Liver (tissue), 9 donors: Measurements from ENCODE around the gene CCDC89. TPM values are rescaled to one million over a fixed set of nuclear protein-coding genes. Genes with fewer than 3 reads are reported as not detected.

Experiments used
- DNase-seq: peaks from one replicate; pipeline ENCODE4 v3.0.0-alpha.2; 2017; ENCODE audit warnings: low spot score
- H3K27ac ChIP-seq, 2 donors: one replicate each; pipeline ENCODE4 v1.7.0; 2013; ENCODE audit warnings: inconsistent platforms in 2 of 2, low read length in 2 of 2, control low read depth in 1 of 2, low read depth in 1 of 2, mild to moderate bottlenecking in 1 of 2
- H3K27me3 ChIP-seq, 4 donors: one replicate each; pipeline versions ENCODE4 v1.6.1 to v1.7.0; 2013; ENCODE audit warnings: low read length in 3 of 4, inconsistent platforms in 1 of 4, mild to moderate bottlenecking in 1 of 4, moderate library complexity in 1 of 4; ENCODE audit not compliant: control insufficient read depth in 4 of 4, insufficient read depth in 4 of 4
- H3K36me3 ChIP-seq, 4 donors: one replicate each; pipeline versions ENCODE4 v1.6.1 to v1.7.0; 2013; ENCODE audit warnings: low read length in 3 of 4, mild to moderate bottlenecking in 3 of 4, low read depth in 1 of 4, moderate library complexity in 1 of 4; ENCODE audit not compliant: control insufficient read depth in 4 of 4, insufficient read depth in 3 of 4
- H3K4me1 ChIP-seq, 4 donors: one replicate each; pipeline versions ENCODE4 v1.6.1 to v1.7.0; 2013; ENCODE audit warnings: low read length in 3 of 4, mild to moderate bottlenecking in 3 of 4, moderate library complexity in 1 of 4; ENCODE audit not compliant: control insufficient read depth in 4 of 4, insufficient read depth in 4 of 4
- H3K4me3 ChIP-seq, 3 donors: one replicate each; pipeline versions ENCODE4 v1.6.1 to v1.7.0; 2013; ENCODE audit warnings: low read length in 3 of 3, control low read depth in 1 of 3, low read depth in 1 of 3, mild to moderate bottlenecking in 1 of 3
- H3K9ac ChIP-seq, 2 donors: one replicate each; pipeline ENCODE4 v1.7.0; 2013; ENCODE audit warnings: low read length in 2 of 2, mild to moderate bottlenecking in 2 of 2, moderate library complexity in 2 of 2, control low read depth in 1 of 2, low read depth in 1 of 2
- H3K9me3 ChIP-seq, 4 donors: one replicate each; pipeline versions ENCODE4 v1.6.1 to v1.7.0; 2013; ENCODE audit warnings: low read length in 3 of 4; ENCODE audit not compliant: control insufficient read depth in 4 of 4
- EGR1 ChIP-seq, 2 donors: IDR thresholded peaks; 2 replicates each; pipeline ENCODE4 v1.6.1; 2016 to 2018; ENCODE audit warnings: antibody characterized with exemption in 2 of 2, low read depth in 2 of 2
- FOXA1 ChIP-seq: IDR thresholded peaks from 2 replicates; pipeline ENCODE4 v1.6.1; 2016; ENCODE audit warnings: antibody characterized with exemption
- FOXA2 ChIP-seq: IDR thresholded peaks from 2 replicates; pipeline ENCODE4 v1.6.1; 2016; ENCODE audit warnings: antibody characterized with exemption
- GABPA ChIP-seq, 2 donors: IDR thresholded peaks in 1 of 2; conservative IDR thresholded peaks in 1 of 2; 2 replicates each; pipeline ENCODE4 v1.6.1; 2016; ENCODE audit warnings: antibody characterized with exemption in 2 of 2, mild to moderate bottlenecking in 1 of 2, moderate library complexity in 1 of 2
- HNF4A ChIP-seq, 2 donors: conservative IDR thresholded peaks; 2 replicates each; pipeline ENCODE4 v1.6.1; 2016; ENCODE audit warnings: antibody characterized with exemption in 2 of 2, mild to moderate bottlenecking in 2 of 2
- HNF4G ChIP-seq: IDR thresholded peaks from 2 replicates; pipeline ENCODE4 v1.6.1; 2016; ENCODE audit warnings: antibody characterized with exemption
- JUND ChIP-seq, 2 donors: IDR thresholded peaks; 2 replicates each; pipeline ENCODE4 v1.6.1; 2016; ENCODE audit warnings: antibody characterized with exemption in 2 of 2
- NR2F2 ChIP-seq: IDR thresholded peaks from 2 replicates; pipeline ENCODE4 v1.6.1; 2016; ENCODE audit warnings: antibody characterized with exemption
- RAD21 ChIP-seq, 2 donors: IDR thresholded peaks; 2 replicates each; pipeline ENCODE4 v1.6.1; 2016; ENCODE audit warnings: antibody characterized with exemption in 2 of 2, mild to moderate bottlenecking in 2 of 2
- RXRA ChIP-seq, 2 donors: IDR thresholded peaks; 2 replicates each; pipeline ENCODE4 v1.6.1; 2017 to 2018; ENCODE audit warnings: antibody characterized with exemption in 2 of 2, mild to moderate bottlenecking in 1 of 2
- SP1 ChIP-seq: IDR thresholded peaks from 2 replicates; pipeline ENCODE4 v1.6.1; 2018; ENCODE audit warnings: antibody characterized with exemption, mild to moderate bottlenecking
- TAF1 ChIP-seq: conservative IDR thresholded peaks from 2 replicates; pipeline ENCODE4 v1.6.1; 2016; ENCODE audit warnings: antibody characterized with exemption, mild to moderate bottlenecking
- YY1 ChIP-seq: IDR thresholded peaks from 2 replicates; pipeline ENCODE4 v1.6.1; 2016; ENCODE audit warnings: antibody characterized with exemption, mild to moderate bottlenecking
- WGBS: extraction: QIAGEN DNeasy Blood & Tissue Kit; methylation state at CpG from one replicate; pipeline ENCODE4 v1.1.7; 2013; 5-methylcytosine and 5-hydroxymethylcytosine counted together
- polyA plus RNA-seq, 2 donors: library from polyadenylated mRNA; stranded (reverse) in 1 of 2; unstranded in 1 of 2; fragments of 200-250 nt in 1 of 2; fragments of >200 nt in 1 of 2; fragmentation: Nextera tagmentation in 1 of 2; extraction: Ambion mirVana in 1 of 2; gene quantifications; one replicate each; pipeline versions ENCODE4 v1.2.1 to v1.2.3, GENCODE V29; 2013 to 2015
- total RNA-seq, 2 donors: library from RNA; depleted of rRNA; stranded (reverse); fragments of >200 nt; gene quantifications; one replicate each; pipeline ENCODE4 v1.2.3, GENCODE V29; 2014
- TF ChIP-seq, protein P1 (sequence below): fragments of 150-350 bp; IDR thresholded peaks from 2 replicates; pipeline ENCODE4 v1.5.1; 2017; ENCODE audit warnings: improper control_type of control experiment, low read depth, low read length; ENCODE audit not compliant: missing input control
- TF ChIP-seq, protein P2 (sequence below): IDR thresholded peaks from 2 replicates; pipeline ENCODE4 v1.6.1; 2016; ENCODE audit warnings: antibody characterized with exemption
- TF ChIP-seq, protein P3 (sequence below): IDR thresholded peaks from 2 replicates; pipeline ENCODE4 v1.6.1; 2016; ENCODE audit warnings: antibody characterized with exemption
- TF ChIP-seq, protein P4 (sequence below): IDR thresholded peaks from 2 replicates; pipeline ENCODE4 v1.6.1; 2016; ENCODE audit warnings: antibody characterized with exemption
- TF ChIP-seq, protein P5 (sequence below): IDR thresholded peaks from 2 replicates; pipeline ENCODE4 v1.6.1; 2016; ENCODE audit warnings: antibody characterized with exemption, mild to moderate bottlenecking
- donor health status: healthy.
- donor health status: healthy.
- donor health status: healthy.
- donor health status: healthy.
- donor health status: healthy.

CCDC89 gene
- total and polyA plus RNA-seq, 4 donors = 0.17 to 1.0 (median 0.28) TPM; not detected in 1

DNA sequence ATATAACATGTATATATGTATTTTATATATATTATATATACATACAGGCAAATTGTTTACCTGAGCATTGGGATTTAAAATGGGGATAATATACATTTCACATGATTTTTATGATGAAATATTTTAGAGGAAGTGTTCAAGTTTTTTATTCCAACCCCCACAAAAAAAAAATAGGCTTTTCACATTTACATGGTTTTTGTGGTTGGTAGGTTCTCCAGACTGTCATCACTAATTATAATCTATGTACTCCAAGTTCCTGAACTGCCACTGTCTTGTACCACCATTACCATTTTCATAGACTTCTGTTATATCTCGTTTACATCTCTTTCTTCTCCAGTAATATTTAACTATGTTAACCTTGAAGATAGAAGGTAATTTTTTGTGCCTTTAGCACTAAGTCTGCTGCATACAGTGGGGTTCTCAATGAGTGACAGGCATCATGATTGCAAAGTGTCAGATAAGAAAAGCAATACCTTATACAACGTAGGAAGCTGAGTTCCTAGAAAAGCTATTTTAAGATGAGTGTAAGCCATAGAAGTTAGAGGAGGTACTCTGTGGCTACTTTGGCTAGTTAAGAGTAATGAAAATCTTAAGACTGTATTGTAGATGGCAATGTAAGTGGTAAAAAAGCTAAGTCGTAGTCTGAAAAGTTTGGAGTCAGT lies 33.1 kb downstream of the CCDC89 start:
- Histone ChIP-seq H3K9ac (no peak overlapping the region), H3K36me3 (peaks cover 1 to 28% (median 9%) of the 10 kb centered on the region in 4 donors), H3K4me1 (peaks cover 3 to 12% (median 8%) of the 10 kb centered on the region in 4 donors), H3K27ac (no peak overlapping the region), H3K27me3 (no peaks in the 10 kb centered on the region), H3K9me3 (no peaks in the 10 kb centered on the region), H3K4me3 (no peak overlapping the region)
- DNase-seq = no peak
- no peak for TF ChIP-seq RXRA (IDR thresholded peaks at IDR 0.05)
- TF ChIP-seq RAD21 (IDR thresholded peaks at IDR 0.05) = no peak
- TF ChIP-seq TAF1 = no peak
- TF ChIP-seq, protein P1, sequence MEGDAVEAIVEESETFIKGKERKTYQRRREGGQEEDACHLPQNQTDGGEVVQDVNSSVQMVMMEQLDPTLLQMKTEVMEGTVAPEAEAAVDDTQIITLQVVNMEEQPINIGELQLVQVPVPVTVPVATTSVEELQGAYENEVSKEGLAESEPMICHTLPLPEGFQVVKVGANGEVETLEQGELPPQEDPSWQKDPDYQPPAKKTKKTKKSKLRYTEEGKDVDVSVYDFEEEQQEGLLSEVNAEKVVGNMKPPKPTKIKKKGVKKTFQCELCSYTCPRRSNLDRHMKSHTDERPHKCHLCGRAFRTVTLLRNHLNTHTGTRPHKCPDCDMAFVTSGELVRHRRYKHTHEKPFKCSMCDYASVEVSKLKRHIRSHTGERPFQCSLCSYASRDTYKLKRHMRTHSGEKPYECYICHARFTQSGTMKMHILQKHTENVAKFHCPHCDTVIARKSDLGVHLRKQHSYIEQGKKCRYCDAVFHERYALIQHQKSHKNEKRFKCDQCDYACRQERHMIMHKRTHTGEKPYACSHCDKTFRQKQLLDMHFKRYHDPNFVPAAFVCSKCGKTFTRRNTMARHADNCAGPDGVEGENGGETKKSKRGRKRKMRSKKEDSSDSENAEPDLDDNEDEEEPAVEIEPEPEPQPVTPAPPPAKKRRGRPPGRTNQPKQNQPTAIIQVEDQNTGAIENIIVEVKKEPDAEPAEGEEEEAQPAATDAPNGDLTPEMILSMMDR = no peak
- TF ChIP-seq, protein P2, sequence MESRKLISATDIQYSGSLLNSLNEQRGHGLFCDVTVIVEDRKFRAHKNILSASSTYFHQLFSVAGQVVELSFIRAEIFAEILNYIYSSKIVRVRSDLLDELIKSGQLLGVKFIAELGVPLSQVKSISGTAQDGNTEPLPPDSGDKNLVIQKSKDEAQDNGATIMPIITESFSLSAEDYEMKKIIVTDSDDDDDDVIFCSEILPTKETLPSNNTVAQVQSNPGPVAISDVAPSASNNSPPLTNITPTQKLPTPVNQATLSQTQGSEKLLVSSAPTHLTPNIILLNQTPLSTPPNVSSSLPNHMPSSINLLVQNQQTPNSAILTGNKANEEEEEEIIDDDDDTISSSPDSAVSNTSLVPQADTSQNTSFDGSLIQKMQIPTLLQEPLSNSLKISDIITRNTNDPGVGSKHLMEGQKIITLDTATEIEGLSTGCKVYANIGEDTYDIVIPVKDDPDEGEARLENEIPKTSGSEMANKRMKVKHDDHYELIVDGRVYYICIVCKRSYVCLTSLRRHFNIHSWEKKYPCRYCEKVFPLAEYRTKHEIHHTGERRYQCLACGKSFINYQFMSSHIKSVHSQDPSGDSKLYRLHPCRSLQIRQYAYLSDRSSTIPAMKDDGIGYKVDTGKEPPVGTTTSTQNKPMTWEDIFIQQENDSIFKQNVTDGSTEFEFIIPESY = no peak
- TF ChIP-seq SP1 = no peak
- no peak for TF ChIP-seq JUND (IDR thresholded peaks at IDR 0.05)
- TF ChIP-seq YY1 = no peak
- no peak for TF ChIP-seq EGR1 (IDR thresholded peaks at IDR 0.05; ENCODE audit: low read depth in 2 of 2)
- no peak for TF ChIP-seq GABPA (IDR thresholded peaks at IDR 0.05 in 1 of 2, conservative IDR thresholded peaks at IDR 0.05 in 1 of 2)
- 75% methylated on average over 3 of the region's 3 CpGs for WGBS

DNA sequence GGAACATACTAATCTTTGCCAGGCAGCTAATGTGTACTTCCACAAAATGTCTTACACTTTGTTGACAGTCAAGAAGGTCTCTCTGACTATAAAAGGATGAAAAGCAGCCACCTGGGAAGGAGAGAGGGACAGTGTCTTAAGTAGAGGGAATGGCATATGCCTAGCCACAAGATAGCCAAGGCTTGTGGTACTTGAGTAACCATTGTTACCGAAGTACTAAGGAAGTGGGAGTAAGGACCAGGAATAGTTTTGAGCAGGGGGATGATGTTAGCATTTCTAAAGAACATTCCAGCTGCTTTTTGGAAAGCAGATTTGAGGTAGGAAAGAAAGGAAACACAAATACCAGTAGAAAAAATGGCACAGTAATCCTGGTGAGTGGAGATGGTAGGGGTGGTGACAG lies 34.9 kb downstream of the CCDC89 start:
- Histone ChIP-seq H3K9ac (no peak overlapping the region), H3K9me3 (no peaks in the 10 kb centered on the region), H3K4me3 (no peak overlapping the region), H3K27ac (no peak overlapping the region), H3K27me3 (no peaks in the 10 kb centered on the region), H3K36me3 (peaks cover 0 to 16% (median under 1%) of the 10 kb centered on the region in 4 donors), H3K4me1 (peaks cover 7 to 18% (median 10%) of the 10 kb centered on the region in 4 donors)
- DNase-seq = no peak
- TF ChIP-seq FOXA2 = no peak
- TF ChIP-seq, protein P1 = no peak
- TF ChIP-seq TAF1 = no peak
- TF ChIP-seq, protein P3, sequence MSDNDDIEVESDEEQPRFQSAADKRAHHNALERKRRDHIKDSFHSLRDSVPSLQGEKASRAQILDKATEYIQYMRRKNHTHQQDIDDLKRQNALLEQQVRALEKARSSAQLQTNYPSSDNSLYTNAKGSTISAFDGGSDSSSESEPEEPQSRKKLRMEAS = no peak
- TF ChIP-seq, protein P2 = no peak
- no peak for TF ChIP-seq SP1
- no peak for TF ChIP-seq GABPA (IDR thresholded peaks at IDR 0.05 in 1 of 2, conservative IDR thresholded peaks at IDR 0.05 in 1 of 2)
- TF ChIP-seq HNF4A (conservative IDR thresholded peaks at IDR 0.05) = no peak
- TF ChIP-seq FOXA1 = no peak
- TF ChIP-seq EGR1 (IDR thresholded peaks at IDR 0.05; ENCODE audit: low read depth in 2 of 2) = no peak
- TF ChIP-seq RXRA (IDR thresholded peaks at IDR 0.05) = no peak
- TF ChIP-seq YY1 = no peak
- TF ChIP-seq HNF4G = no peak
- TF ChIP-seq, protein P4, sequence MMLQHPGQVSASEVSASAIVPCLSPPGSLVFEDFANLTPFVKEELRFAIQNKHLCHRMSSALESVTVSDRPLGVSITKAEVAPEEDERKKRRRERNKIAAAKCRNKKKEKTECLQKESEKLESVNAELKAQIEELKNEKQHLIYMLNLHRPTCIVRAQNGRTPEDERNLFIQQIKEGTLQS = no peak
- TF ChIP-seq RAD21 (IDR thresholded peaks at IDR 0.05) = no peak
- TF ChIP-seq NR2F2 = no peak
- no peak for TF ChIP-seq JUND (IDR thresholded peaks at IDR 0.05)
- TF ChIP-seq, protein P5, sequence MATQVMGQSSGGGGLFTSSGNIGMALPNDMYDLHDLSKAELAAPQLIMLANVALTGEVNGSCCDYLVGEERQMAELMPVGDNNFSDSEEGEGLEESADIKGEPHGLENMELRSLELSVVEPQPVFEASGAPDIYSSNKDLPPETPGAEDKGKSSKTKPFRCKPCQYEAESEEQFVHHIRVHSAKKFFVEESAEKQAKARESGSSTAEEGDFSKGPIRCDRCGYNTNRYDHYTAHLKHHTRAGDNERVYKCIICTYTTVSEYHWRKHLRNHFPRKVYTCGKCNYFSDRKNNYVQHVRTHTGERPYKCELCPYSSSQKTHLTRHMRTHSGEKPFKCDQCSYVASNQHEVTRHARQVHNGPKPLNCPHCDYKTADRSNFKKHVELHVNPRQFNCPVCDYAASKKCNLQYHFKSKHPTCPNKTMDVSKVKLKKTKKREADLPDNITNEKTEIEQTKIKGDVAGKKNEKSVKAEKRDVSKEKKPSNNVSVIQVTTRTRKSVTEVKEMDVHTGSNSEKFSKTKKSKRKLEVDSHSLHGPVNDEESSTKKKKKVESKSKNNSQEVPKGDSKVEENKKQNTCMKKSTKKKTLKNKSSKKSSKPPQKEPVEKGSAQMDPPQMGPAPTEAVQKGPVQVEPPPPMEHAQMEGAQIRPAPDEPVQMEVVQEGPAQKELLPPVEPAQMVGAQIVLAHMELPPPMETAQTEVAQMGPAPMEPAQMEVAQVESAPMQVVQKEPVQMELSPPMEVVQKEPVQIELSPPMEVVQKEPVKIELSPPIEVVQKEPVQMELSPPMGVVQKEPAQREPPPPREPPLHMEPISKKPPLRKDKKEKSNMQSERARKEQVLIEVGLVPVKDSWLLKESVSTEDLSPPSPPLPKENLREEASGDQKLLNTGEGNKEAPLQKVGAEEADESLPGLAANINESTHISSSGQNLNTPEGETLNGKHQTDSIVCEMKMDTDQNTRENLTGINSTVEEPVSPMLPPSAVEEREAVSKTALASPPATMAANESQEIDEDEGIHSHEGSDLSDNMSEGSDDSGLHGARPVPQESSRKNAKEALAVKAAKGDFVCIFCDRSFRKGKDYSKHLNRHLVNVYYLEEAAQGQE = no peak
- WGBS = 91% methylated on average over 1 of the region's 1 CpG
